ENCODE data around the gene ORC5. TPM values are rescaled to one million over a fixed set of nuclear protein-coding genes. Genes with fewer than 3 reads are reported as not detected.

ORC5 gene
- total and polyA plus RNA-seq, 2 donors from 2014 or later, result 13.2 to 18.4 TPM

- H3K9me3 ChIP-seq (ENCODE audit: control insufficient read depth in 2 of 3, insufficient read depth in 1 of 3, low read length in 3 of 3), result no peaks in the 10 kb centered on the region
Observed at GRCh38 chr7:104093127-104093526, 114.7 kb downstream of the ORC5 start.

GRCh38 chr7:104091242-104091641, 116.6 kb downstream of the ORC5 start:
- H3K4me1 ChIP-seq (ENCODE audit: control insufficient read depth in 2 of 3, insufficient read depth in 2 of 3, low read depth in 1 of 3, low read length in 3 of 3), result no peaks in the 10 kb centered on the region
- no peak overlapping the region for H3K4me3 ChIP-seq (ENCODE audit: low read length in 3 of 3)
- H3K36me3 ChIP-seq (ENCODE audit: control insufficient read depth in 2 of 3, insufficient read depth in 3 of 3, low read length in 3 of 3), result no peaks in the 10 kb centered on the region
- no peaks in the 10 kb centered on the region for H3K9me3 ChIP-seq (ENCODE audit: control insufficient read depth in 2 of 3, insufficient read depth in 1 of 3, low read length in 3 of 3)
- no peaks in the 10 kb centered on the region for H3K27me3 ChIP-seq (ENCODE audit: control insufficient read depth, insufficient read depth, low read length)
- intact Hi-C loops (cut with DNase I), result no loop called here
- no peak overlapping the region for H3K27ac ChIP-seq (ENCODE audit: low read depth in 2 of 2, low read length in 2 of 2)
- no peak for FAIRE-seq
- H3K9ac ChIP-seq (ENCODE audit: low read length in 3 of 3), result no peak overlapping the region
- DNase-seq, result peak in 2 of 5 donors; percentile 3 to 4
- TF ChIP-seq CTCF (IDR thresholded peaks at IDR 0.05; ENCODE audit: borderline replicate concordance, extremely low read depth, insufficient read depth), result no peak

More at GRCh38 chr7:104093127-104093526, 114.7 kb downstream of the ORC5 start:
- Histone ChIP-seq H3K27me3 (ENCODE audit: control insufficient read depth, insufficient read depth, low read length) (no peaks in the 10 kb centered on the region), H3K27ac (ENCODE audit: low read depth in 2 of 2, low read length in 2 of 2) (no peak overlapping the region), H3K36me3 (ENCODE audit: control insufficient read depth in 2 of 3, insufficient read depth in 3 of 3, low read length in 3 of 3) (no peaks in the 10 kb centered on the region), H3K9ac (ENCODE audit: low read length in 3 of 3) (no peak overlapping the region), H3K4me1 (ENCODE audit: control insufficient read depth in 2 of 3, insufficient read depth in 2 of 3, low read depth in 1 of 3, low read length in 3 of 3) (no peaks in the 10 kb centered on the region), H3K4me3 (ENCODE audit: low read length in 3 of 3) (no peak overlapping the region)
- no peak for TF ChIP-seq CTCF (IDR thresholded peaks at IDR 0.05; ENCODE audit: borderline replicate concordance, extremely low read depth, insufficient read depth)
- DNase-seq (no peak), FAIRE-seq (no peak)
- intact Hi-C loops (cut with DNase I), result no loop called here

GRCh38 chr7:104089612-104090011, 118.2 kb downstream of the ORC5 start:
- intact Hi-C loops (cut with DNase I), result no loop called here
- Histone ChIP-seq H3K27ac (ENCODE audit: low read depth in 2 of 2, low read length in 2 of 2) (no peak overlapping the region), H3K9me3 (ENCODE audit: control insufficient read depth in 2 of 3, insufficient read depth in 1 of 3, low read length in 3 of 3) (no peaks in the 10 kb centered on the region), H3K36me3 (ENCODE audit: control insufficient read depth in 2 of 3, insufficient read depth in 3 of 3, low read length in 3 of 3) (no peaks in the 10 kb centered on the region), H3K4me1 (ENCODE audit: control insufficient read depth in 2 of 3, insufficient read depth in 2 of 3, low read depth in 1 of 3, low read length in 3 of 3) (no peaks in the 10 kb centered on the region), H3K4me3 (ENCODE audit: low read length in 3 of 3) (no peak overlapping the region), H3K9ac (ENCODE audit: low read length in 3 of 3) (no peak overlapping the region), H3K27me3 (ENCODE audit: control insufficient read depth, insufficient read depth, low read length) (no peaks in the 10 kb centered on the region)
- FAIRE-seq (no peak), DNase-seq (no peak)
- TF ChIP-seq CTCF (IDR thresholded peaks at IDR 0.05; ENCODE audit: borderline replicate concordance, extremely low read depth, insufficient read depth), result no peak

DNA sequence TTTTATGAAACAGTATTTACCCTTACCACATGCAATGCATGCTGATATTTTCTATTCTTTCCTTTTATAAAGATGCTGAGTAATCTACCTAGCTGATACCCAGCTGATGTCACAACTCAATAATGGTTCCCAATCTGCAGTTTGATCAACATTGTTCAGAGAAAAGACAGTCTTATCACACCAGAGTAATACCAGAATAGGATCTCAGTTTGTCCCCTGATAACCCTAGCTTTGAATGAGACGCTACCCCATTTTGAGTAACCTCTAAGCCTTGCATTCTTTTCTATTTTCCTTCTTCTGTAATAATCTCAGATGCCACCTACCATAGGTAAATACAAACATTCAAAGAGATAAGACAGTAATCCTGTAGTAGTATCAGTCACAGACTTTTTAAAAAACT, 118.8 kb downstream of the ORC5 start:
- no peak for FAIRE-seq

More for the DNA sequence above, 118.8 kb downstream of the ORC5 start:
- TF ChIP-seq CTCF (IDR thresholded peaks at IDR 0.05; ENCODE audit: borderline replicate concordance, extremely low read depth, insufficient read depth), result no peak
- no peaks in the 10 kb centered on the region for H3K4me1 ChIP-seq (ENCODE audit: control insufficient read depth in 2 of 3, insufficient read depth in 2 of 3, low read depth in 1 of 3, low read length in 3 of 3)
- H3K4me3 ChIP-seq (ENCODE audit: low read length in 3 of 3), result no peak overlapping the region
- no peaks in the 10 kb centered on the region for H3K27me3 ChIP-seq (ENCODE audit: control insufficient read depth, insufficient read depth, low read length)
- H3K9ac ChIP-seq (ENCODE audit: low read length in 3 of 3), result no peak overlapping the region
- H3K9me3 ChIP-seq (ENCODE audit: control insufficient read depth in 2 of 3, insufficient read depth in 1 of 3, low read length in 3 of 3), result no peaks in the 10 kb centered on the region
- intact Hi-C loops (cut with DNase I), result no loop called here
- no peak for DNase-seq
- H3K27ac ChIP-seq (ENCODE audit: low read depth in 2 of 2, low read length in 2 of 2), result no peak overlapping the region
- H3K36me3 ChIP-seq (ENCODE audit: control insufficient read depth in 2 of 3, insufficient read depth in 3 of 3, low read length in 3 of 3), result no peaks in the 10 kb centered on the region

All from kidney (tissue), 14 donors.